ENCODE data around the gene EPHA6. TPM values are rescaled to one million over a fixed set of nuclear protein-coding genes. Genes with fewer than 3 reads are reported as not detected.
"Not testable (repeated sequence)": the region's sequence is repeated elsewhere in the genome, so short reads cannot be mapped to it uniquely, and the experiment has no call there.

EPHA6 gene
- total RNA-seq, 1 donor from 2014 or later, result 13.2 TPM

GRCh38 chr3:96915445-96915844 is 101.1 kb downstream of the EPHA6 start:
- no peak for DNase-seq (ENCODE audit: low spot score)

GRCh38 chr3:96931119-96931862 is 116.9 kb downstream of the EPHA6 start:
- no peak for DNase-seq (ENCODE audit: low spot score)

GRCh38 chr3:96942131-96942530 is 127.7 kb downstream of the EPHA6 start:
- not testable (repeated sequence) for DNase-seq (ENCODE audit: low spot score)

- DNase-seq (ENCODE audit: low spot score), result no peak
Observed at GRCh38 chr3:96958856-96959255, 144.5 kb downstream of the EPHA6 start.

GRCh38 chr3:96959474-96959873 is 145.1 kb downstream of the EPHA6 start:
- no peak for DNase-seq (ENCODE audit: low spot score)

GRCh38 chr3:96959901-96960641 is 145.7 kb downstream of the EPHA6 start:
- no peak for DNase-seq (ENCODE audit: low spot score)

GRCh38 chr3:96960661-96961330 is 146.4 kb downstream of the EPHA6 start:
- DNase-seq (ENCODE audit: low spot score), result no peak

- DNase-seq (ENCODE audit: low spot score), result no peak
Observed at GRCh38 chr3:96961576-96961975, 147.2 kb downstream of the EPHA6 start.

- DNase-seq (ENCODE audit: low spot score), result no peak
Observed at GRCh38 chr3:96966181-96966929, 152.0 kb downstream of the EPHA6 start.

- no peak for DNase-seq (ENCODE audit: low spot score)
Observed at GRCh38 chr3:96970211-96970610, 155.8 kb downstream of the EPHA6 start.

- DNase-seq (ENCODE audit: low spot score), result no peak
Observed at GRCh38 chr3:96977671-96978070, 163.3 kb downstream of the EPHA6 start.

GRCh38 chr3:96983716-96984115 is 169.3 kb downstream of the EPHA6 start:
- not testable (repeated sequence) for DNase-seq (ENCODE audit: low spot score)

GRCh38 chr3:96986241-96986640 is 171.8 kb downstream of the EPHA6 start:
- DNase-seq (ENCODE audit: low spot score), result no peak

GRCh38 chr3:96991231-96991630 is 176.8 kb downstream of the EPHA6 start:
- no peak for DNase-seq (ENCODE audit: low spot score)

GRCh38 chr3:96991800-96992365 is 177.5 kb downstream of the EPHA6 start:
- no peak for DNase-seq (ENCODE audit: low spot score)

GRCh38 chr3:96994988-96995387 is 180.6 kb downstream of the EPHA6 start:
- no peak for DNase-seq (ENCODE audit: low spot score)

GRCh38 chr3:96996009-96996408 is 181.6 kb downstream of the EPHA6 start:
- no peak for DNase-seq (ENCODE audit: low spot score)

- DNase-seq (ENCODE audit: low spot score), result no peak
Observed at GRCh38 chr3:97001611-97002010, 187.2 kb downstream of the EPHA6 start.

- no peak for DNase-seq (ENCODE audit: low spot score)
Observed at GRCh38 chr3:97009427-97010019, 195.1 kb downstream of the EPHA6 start.

GRCh38 chr3:97010881-97011657 is 196.7 kb downstream of the EPHA6 start:
- no peak for DNase-seq (ENCODE audit: low spot score)
